Activated naive CD8-positive, alpha-beta T cell treated with anti-CD3 and anti-CD28 coated beads for 36 hours (primary cell): ENCODE data around the gene MTHFD1L. TPM values are rescaled to one million over a fixed set of nuclear protein-coding genes. Genes with fewer than 3 reads are reported as not detected.

ENCODE experiments used
- DNase-seq: peaks from one replicate; pipeline ENCODE4 v3.0.0; 2021
- H3K27ac Mint-ChIP-seq: one replicate; pipeline ENCODE4 v1.8.0; 2022; ENCODE audit warnings: mild to moderate bottlenecking, moderate library complexity, mixed read lengths
- H3K27me3 Mint-ChIP-seq: one replicate; pipeline ENCODE4 v1.8.0; 2022; ENCODE audit warnings: mild to moderate bottlenecking, mixed read lengths
- H3K36me3 Mint-ChIP-seq: one replicate; pipeline ENCODE4 v1.8.0; 2021; ENCODE audit warnings: mild to moderate bottlenecking, mixed read lengths
- H3K4me1 Mint-ChIP-seq: one replicate; pipeline ENCODE4 v1.8.0; 2021; ENCODE audit warnings: mixed read lengths
- H3K4me3 Mint-ChIP-seq: one replicate; pipeline ENCODE4 v1.8.0; 2022; ENCODE audit warnings: mild to moderate bottlenecking, moderate library complexity, mixed read lengths
- H3K9me3 Mint-ChIP-seq: one replicate; pipeline ENCODE4 v1.8.0; 2022; ENCODE audit warnings: mixed read lengths
- total RNA-seq, 2 experiments: library from RNA; stranded (reverse); gene quantifications; one replicate each; pipeline ENCODE4 v1.2.3, GENCODE V29; 2021

MTHFD1L gene
- total RNA-seq, 2 experiments from 2014 or later, result 138 to 155 TPM

DNA sequence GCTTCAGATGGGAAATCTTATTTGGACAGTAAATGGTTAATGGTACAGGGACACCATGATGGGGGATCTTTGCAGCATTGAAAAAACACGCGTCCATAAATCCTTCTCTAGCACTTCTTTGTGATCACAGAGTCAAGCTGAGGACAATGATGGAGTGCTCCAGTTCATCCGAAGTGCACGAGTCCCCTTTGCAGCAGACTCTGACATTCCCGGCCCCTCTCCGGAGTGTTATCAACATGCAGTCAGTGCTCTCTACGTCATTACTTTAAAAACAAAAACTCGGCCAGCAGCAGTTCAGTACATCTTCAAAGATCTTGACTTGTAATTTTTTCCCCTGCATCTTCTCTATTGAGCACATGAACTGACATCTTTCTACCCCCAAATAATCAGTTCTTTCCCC, 188.8 kb downstream of the MTHFD1L start:
- H3K36me3 Mint-ChIP-seq, result peaks cover 44% of the 10 kb centered on the region
- H3K27ac Mint-ChIP-seq, result no peak overlapping the region
- H3K9me3 Mint-ChIP-seq, result no peaks in the 10 kb centered on the region
- H3K27me3 Mint-ChIP-seq, result no peaks in the 10 kb centered on the region
- DNase-seq, result no peak
- H3K4me3 Mint-ChIP-seq, result no peak overlapping the region
- H3K4me1 Mint-ChIP-seq, result peaks cover 12% of the 10 kb centered on the region

- Mint-ChIP-seq H3K4me3 (no peak overlapping the region), H3K4me1 (peaks cover 1% of the 10 kb centered on the region), H3K36me3 (peaks cover 37% of the 10 kb centered on the region), H3K9me3 (no peaks in the 10 kb centered on the region), H3K27ac (no peak overlapping the region), H3K27me3 (no peaks in the 10 kb centered on the region)
- no peak for DNase-seq
These were observed 190.9 kb downstream of the MTHFD1L start for GRCh38 chr6:151056230-151056907.

DNA sequence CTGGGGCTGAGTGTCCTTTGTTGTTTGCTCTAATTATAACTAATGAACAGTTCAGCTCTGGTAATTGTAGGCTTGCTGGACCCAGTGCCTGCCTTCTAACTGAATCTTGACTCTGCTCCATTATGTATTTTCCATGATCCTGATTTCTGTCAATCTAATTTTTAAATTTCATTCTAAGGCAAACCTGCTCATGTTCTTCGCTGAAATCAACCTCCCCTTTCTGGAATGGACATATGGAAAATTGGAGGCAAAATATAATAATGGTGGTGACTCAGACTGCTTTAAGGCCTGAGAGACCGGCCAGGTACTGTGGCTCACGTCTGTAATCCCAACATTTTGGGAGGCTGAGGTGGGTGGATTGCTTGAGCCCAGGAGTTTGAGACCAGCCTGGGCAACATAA, 191.6 kb downstream of the MTHFD1L start:
- DNase-seq, result no peak
- no peak overlapping the region for H3K27ac Mint-ChIP-seq
- no peak overlapping the region for H3K4me3 Mint-ChIP-seq
- no peaks in the 10 kb centered on the region for H3K9me3 Mint-ChIP-seq
- H3K27me3 Mint-ChIP-seq, result no peaks in the 10 kb centered on the region
- H3K4me1 Mint-ChIP-seq, result no peaks in the 10 kb centered on the region
- H3K36me3 Mint-ChIP-seq, result peaks cover 34% of the 10 kb centered on the region

DNA sequence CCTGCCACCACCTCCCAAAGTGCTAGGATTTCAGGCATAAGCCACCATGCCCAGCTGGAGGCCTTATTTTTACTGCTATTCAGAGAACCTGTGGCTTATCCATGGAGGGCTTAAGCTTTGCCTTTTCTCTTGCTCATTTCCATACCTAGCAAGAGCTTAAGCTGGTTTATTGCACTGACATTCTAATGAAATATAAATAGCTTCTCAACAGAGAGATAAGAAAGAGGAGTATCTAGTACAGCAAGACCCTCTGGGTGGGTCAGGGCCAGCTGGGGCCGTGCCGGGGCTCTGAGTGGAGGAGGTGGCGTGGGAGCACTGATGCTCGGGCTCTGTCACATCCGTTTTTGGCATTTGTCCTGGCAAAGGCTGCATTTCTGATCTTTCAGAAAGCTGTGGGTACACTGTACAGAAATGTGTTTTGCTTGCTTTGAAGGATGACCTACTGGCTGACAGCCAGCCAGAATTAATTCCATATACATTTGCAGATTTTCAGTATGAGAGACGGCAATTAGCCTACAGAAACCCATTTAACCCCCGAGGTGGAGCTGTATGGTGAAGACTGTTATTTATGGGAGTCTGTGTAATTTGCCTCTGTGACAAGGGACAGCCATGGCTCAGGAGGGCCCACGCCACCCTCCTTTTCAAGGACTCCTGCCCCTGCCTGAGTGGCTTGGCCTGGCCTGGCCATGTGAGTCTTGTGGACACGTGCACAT, 192.7 kb downstream of the MTHFD1L start:
- Mint-ChIP-seq H3K4me1 (no peaks in the 10 kb centered on the region), H3K4me3 (no peak overlapping the region), H3K9me3 (no peaks in the 10 kb centered on the region), H3K27ac (no peak overlapping the region), H3K36me3 (peaks cover 34% of the 10 kb centered on the region), H3K27me3 (no peaks in the 10 kb centered on the region)
- no peak for DNase-seq

GRCh38 chr6:151059612-151060095, 194.2 kb downstream of the MTHFD1L start:
- H3K27ac Mint-ChIP-seq, result no peak overlapping the region
- H3K27me3 Mint-ChIP-seq, result no peaks in the 10 kb centered on the region
- H3K36me3 Mint-ChIP-seq, result peaks cover 28% of the 10 kb centered on the region
- H3K4me3 Mint-ChIP-seq, result no peak overlapping the region
- no peaks in the 10 kb centered on the region for H3K4me1 Mint-ChIP-seq
- no peak for DNase-seq
- no peaks in the 10 kb centered on the region for H3K9me3 Mint-ChIP-seq

DNA sequence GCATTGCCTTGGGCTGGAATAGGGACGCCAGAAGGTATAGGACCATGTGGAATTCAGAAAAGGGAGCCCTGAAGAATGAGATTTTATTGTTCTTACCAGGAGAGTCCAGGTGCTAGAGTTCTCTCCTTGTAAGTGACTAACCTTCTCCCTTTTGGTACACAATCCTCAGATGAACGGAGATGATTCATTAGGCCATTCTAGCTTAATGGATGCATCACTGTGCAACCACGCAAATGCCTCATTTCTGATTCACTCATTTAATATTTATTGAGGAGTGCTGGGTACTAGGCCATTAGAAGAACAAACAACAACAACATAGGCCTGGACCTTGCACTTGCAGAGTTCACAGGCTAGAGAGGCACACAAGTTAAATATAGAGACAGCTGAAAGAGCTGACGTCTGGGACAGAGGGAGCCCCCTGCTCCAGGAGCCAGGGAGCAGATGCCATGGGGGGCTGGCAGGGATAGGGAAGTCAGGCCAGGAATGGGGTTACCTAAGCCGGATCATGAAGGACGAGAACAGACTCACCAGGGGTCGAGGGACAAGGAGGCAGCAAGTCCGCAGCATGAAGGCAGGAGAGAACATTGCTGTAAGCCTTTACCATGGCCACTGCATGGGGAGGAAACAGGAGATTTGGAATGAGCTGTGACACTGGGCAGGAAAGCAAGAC, 194.7 kb downstream of the MTHFD1L start:
- DNase-seq, result no peak
- Mint-ChIP-seq H3K36me3 (peaks cover 30% of the 10 kb centered on the region), H3K27ac (no peak overlapping the region), H3K9me3 (no peaks in the 10 kb centered on the region), H3K27me3 (no peaks in the 10 kb centered on the region), H3K4me3 (no peak overlapping the region), H3K4me1 (no peaks in the 10 kb centered on the region)

DNA sequence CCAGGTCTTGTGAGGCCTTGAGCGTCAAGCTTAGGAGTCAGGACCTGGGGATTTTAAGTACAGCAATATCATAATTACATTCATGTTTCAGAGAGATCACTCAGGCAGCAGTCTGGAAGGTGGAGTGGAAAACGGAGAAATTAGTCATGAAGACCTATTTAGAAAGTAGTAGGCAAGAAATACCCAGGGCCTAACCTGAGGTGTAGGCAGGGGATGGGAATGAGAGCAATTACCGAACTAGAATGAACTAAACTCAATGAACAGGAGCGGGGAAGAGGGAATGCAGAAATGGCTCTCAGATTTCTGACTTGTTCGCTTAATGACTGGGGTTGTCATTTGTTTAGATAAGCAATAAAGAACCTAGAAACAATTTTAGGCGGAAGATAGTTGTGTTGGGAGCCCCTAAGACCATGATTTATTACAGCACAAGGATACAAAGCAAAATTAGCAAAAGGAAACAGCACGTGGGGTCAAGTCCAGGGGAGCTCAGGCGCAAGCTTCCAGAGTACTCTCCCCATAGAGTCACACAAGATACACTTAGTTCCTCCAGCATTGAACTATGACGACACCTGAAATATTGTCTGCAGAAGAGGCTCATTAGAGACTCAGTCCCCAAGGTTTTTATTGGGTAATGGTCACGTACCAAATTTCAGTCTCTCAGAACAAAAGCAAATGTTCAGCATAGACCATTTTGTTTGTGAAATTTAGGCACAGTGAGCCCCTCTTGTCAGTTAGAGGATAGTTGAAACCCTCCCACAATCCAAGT, 195.4 kb downstream of the MTHFD1L start:
- Mint-ChIP-seq H3K4me1 (no peaks in the 10 kb centered on the region), H3K36me3 (peaks cover 37% of the 10 kb centered on the region), H3K9me3 (peaks cover under 1% of the 10 kb centered on the region), H3K4me3 (no peak overlapping the region), H3K27me3 (no peaks in the 10 kb centered on the region), H3K27ac (no peak overlapping the region)
- no peak for DNase-seq

- H3K36me3 Mint-ChIP-seq, result peaks cover 47% of the 10 kb centered on the region
- no peaks in the 10 kb centered on the region for H3K4me1 Mint-ChIP-seq
- H3K27me3 Mint-ChIP-seq, result no peaks in the 10 kb centered on the region
- peaks cover 1% of the 10 kb centered on the region for H3K9me3 Mint-ChIP-seq
- DNase-seq, result no peak
- no peak overlapping the region for H3K27ac Mint-ChIP-seq
- H3K4me3 Mint-ChIP-seq, result no peak overlapping the region
These were observed 197.8 kb downstream of the MTHFD1L start for GRCh38 chr6:151063352-151063751.

GRCh38 chr6:151063842-151064647, 198.5 kb downstream of the MTHFD1L start:
- Mint-ChIP-seq H3K36me3 (peaks cover 50% of the 10 kb centered on the region), H3K4me3 (no peak overlapping the region), H3K27ac (no peak overlapping the region), H3K4me1 (no peaks in the 10 kb centered on the region), H3K27me3 (no peaks in the 10 kb centered on the region), H3K9me3 (peaks cover 1% of the 10 kb centered on the region)
- no peak for DNase-seq

GRCh38 chr6:151065027-151065815, 199.7 kb downstream of the MTHFD1L start:
- Mint-ChIP-seq H3K27me3 (no peaks in the 10 kb centered on the region), H3K4me1 (no peaks in the 10 kb centered on the region), H3K36me3 (peaks cover 60% of the 10 kb centered on the region), H3K4me3 (no peak overlapping the region), H3K9me3 (peaks cover 1% of the 10 kb centered on the region), H3K27ac (no peak overlapping the region)
- DNase-seq, result no peak

- peaks cover 66% of the 10 kb centered on the region for H3K36me3 Mint-ChIP-seq
- no peak overlapping the region for H3K27ac Mint-ChIP-seq
- H3K27me3 Mint-ChIP-seq, result no peaks in the 10 kb centered on the region
- DNase-seq, result no peak
- H3K4me1 Mint-ChIP-seq, result no peaks in the 10 kb centered on the region
- peaks cover 6% of the 10 kb centered on the region for H3K9me3 Mint-ChIP-seq
- H3K4me3 Mint-ChIP-seq, result no peak overlapping the region
These were observed 202.4 kb downstream of the MTHFD1L start for GRCh38 chr6:151067684-151068596.

- Mint-ChIP-seq H3K36me3 (peaks cover 75% of the 10 kb centered on the region), H3K4me3 (no peak overlapping the region), H3K9me3 (peaks cover 6% of the 10 kb centered on the region), H3K27ac (no peak overlapping the region), H3K4me1 (no peaks in the 10 kb centered on the region), H3K27me3 (no peaks in the 10 kb centered on the region)
- DNase-seq, result no peak
These were observed 203.3 kb downstream of the MTHFD1L start for GRCh38 chr6:151068761-151069312.

- no peaks in the 10 kb centered on the region for H3K27me3 Mint-ChIP-seq
- H3K36me3 Mint-ChIP-seq, result peaks cover 78% of the 10 kb centered on the region
- H3K9me3 Mint-ChIP-seq, result peaks cover 6% of the 10 kb centered on the region
- no peak overlapping the region for H3K27ac Mint-ChIP-seq
- H3K4me1 Mint-ChIP-seq, result no peaks in the 10 kb centered on the region
- DNase-seq, result no peak
- H3K4me3 Mint-ChIP-seq, result no peak overlapping the region
These were observed 204.1 kb downstream of the MTHFD1L start for GRCh38 chr6:151069641-151070040.
